ENCODE data around the gene QDPR. TPM values are rescaled to one million over a fixed set of nuclear protein-coding genes. Genes with fewer than 3 reads are reported as not detected.

The QDPR gene
- total and polyA plus RNA-seq, 4 donors: 23.4 to 45.4 (median 31.4) TPM

- DNase-seq (no peak), ATAC-seq (ENCODE audit: insufficient read depth, low FRiP score) (no peak)
- TF ChIP-seq, protein P1, sequence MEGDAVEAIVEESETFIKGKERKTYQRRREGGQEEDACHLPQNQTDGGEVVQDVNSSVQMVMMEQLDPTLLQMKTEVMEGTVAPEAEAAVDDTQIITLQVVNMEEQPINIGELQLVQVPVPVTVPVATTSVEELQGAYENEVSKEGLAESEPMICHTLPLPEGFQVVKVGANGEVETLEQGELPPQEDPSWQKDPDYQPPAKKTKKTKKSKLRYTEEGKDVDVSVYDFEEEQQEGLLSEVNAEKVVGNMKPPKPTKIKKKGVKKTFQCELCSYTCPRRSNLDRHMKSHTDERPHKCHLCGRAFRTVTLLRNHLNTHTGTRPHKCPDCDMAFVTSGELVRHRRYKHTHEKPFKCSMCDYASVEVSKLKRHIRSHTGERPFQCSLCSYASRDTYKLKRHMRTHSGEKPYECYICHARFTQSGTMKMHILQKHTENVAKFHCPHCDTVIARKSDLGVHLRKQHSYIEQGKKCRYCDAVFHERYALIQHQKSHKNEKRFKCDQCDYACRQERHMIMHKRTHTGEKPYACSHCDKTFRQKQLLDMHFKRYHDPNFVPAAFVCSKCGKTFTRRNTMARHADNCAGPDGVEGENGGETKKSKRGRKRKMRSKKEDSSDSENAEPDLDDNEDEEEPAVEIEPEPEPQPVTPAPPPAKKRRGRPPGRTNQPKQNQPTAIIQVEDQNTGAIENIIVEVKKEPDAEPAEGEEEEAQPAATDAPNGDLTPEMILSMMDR (IDR thresholded peaks at IDR 0.05; ENCODE audit: control extremely low read depth, extremely low read depth): no peak
- Histone ChIP-seq H3K27ac (ENCODE audit: low read depth in 1 of 2, low read length in 1 of 2) (no peak overlapping the region), H3K9ac (ENCODE audit: insufficient read depth in 1 of 2, low read length in 2 of 2) (no peak overlapping the region), H3K9me3 (ENCODE audit: control insufficient read depth in 4 of 4, insufficient read depth in 3 of 4, low read length in 3 of 4) (no peaks in the 10 kb centered on the region), H3K36me3 (ENCODE audit: control insufficient read depth in 4 of 4, insufficient read depth in 4 of 4, low read length in 4 of 4) (peaks cover 10 to 31% (median 23%) of the 10 kb centered on the region in 4 donors), H3K4me1 (ENCODE audit: control insufficient read depth in 5 of 5, insufficient read depth in 5 of 5, low read length in 5 of 5) (peaks cover 0 to 5% (median 0%) of the 10 kb centered on the region in 5 donors), H3K4me3 (no peak overlapping the region), H3K27me3 (ENCODE audit: control insufficient read depth in 3 of 3, insufficient read depth in 3 of 3, low read length in 2 of 3) (no peaks in the 10 kb centered on the region)
- 72 to 85% methylated on average over 8 of the region's 8 CpGs for WGBS, 2 donors
Measured at GRCh38 chr4:17489721-17490120, 22.2 kb downstream of the QDPR start.

DNA sequence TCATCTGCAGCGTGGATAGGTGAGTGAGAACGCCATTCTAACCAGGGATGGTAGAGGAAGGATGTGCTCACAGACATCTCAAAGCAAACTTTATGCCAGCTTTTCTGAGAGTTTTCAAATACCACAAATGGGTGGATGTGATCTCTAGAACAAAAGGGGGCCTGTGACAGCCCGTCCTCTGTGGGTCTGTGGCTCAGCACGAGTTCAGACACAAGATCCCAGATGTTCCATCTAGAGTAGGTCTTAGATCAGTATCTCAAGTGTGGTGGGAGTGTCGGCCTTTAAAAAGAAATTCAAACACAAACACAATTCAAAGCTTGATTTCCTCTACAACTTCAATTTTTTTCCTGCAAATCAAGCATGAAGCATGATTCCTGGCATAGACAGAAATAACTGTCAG, 22.8 kb downstream of the QDPR start:
- no peaks in the 10 kb centered on the region for H3K9me3 ChIP-seq (ENCODE audit: control insufficient read depth in 4 of 4, insufficient read depth in 3 of 4, low read length in 3 of 4)
- H3K27ac ChIP-seq (ENCODE audit: low read depth in 1 of 2, low read length in 1 of 2): no peak overlapping the region
- no peak overlapping the region for H3K4me3 ChIP-seq
- peaks cover 9 to 31% (median 23%) of the 10 kb centered on the region in 4 donors for H3K36me3 ChIP-seq (ENCODE audit: control insufficient read depth in 4 of 4, insufficient read depth in 4 of 4, low read length in 4 of 4)
- H3K9ac ChIP-seq (ENCODE audit: insufficient read depth in 1 of 2, low read length in 2 of 2): no peak overlapping the region
- 73 to 75% methylated on average over 5 of the region's 5 CpGs for WGBS, 2 donors
- peaks cover 0 to 3% (median 0%) of the 10 kb centered on the region in 5 donors for H3K4me1 ChIP-seq (ENCODE audit: control insufficient read depth in 5 of 5, insufficient read depth in 5 of 5, low read length in 5 of 5)
- no peaks in the 10 kb centered on the region for H3K27me3 ChIP-seq (ENCODE audit: control insufficient read depth in 3 of 3, insufficient read depth in 3 of 3, low read length in 2 of 3)
- ATAC-seq (ENCODE audit: insufficient read depth, low FRiP score): no peak
- TF ChIP-seq, protein P1 (IDR thresholded peaks at IDR 0.05; ENCODE audit: control extremely low read depth, extremely low read depth): no peak
- DNase-seq: no peak

GRCh38 chr4:17482716-17483115, 29.2 kb downstream of the QDPR start:
- Histone ChIP-seq H3K9me3 (ENCODE audit: control insufficient read depth in 4 of 4, insufficient read depth in 3 of 4, low read length in 3 of 4) (peaks cover 0 to 14% (median 3%) of the 10 kb centered on the region in 4 donors), H3K4me3 (no peak overlapping the region), H3K4me1 (ENCODE audit: control insufficient read depth in 5 of 5, insufficient read depth in 5 of 5, low read length in 5 of 5) (no peaks in the 10 kb centered on the region), H3K27ac (ENCODE audit: low read depth in 1 of 2, low read length in 1 of 2) (no peak overlapping the region), H3K9ac (ENCODE audit: insufficient read depth in 1 of 2, low read length in 2 of 2) (no peak overlapping the region), H3K27me3 (ENCODE audit: control insufficient read depth in 3 of 3, insufficient read depth in 3 of 3, low read length in 2 of 3) (no peaks in the 10 kb centered on the region), H3K36me3 (ENCODE audit: control insufficient read depth in 4 of 4, insufficient read depth in 4 of 4, low read length in 4 of 4) (peaks cover 7 to 19% (median 12%) of the 10 kb centered on the region in 4 donors)
- no peak for ATAC-seq (ENCODE audit: insufficient read depth, low FRiP score)
- WGBS, 2 donors: 92 to 94% methylated on average over 2 of the region's 2 CpGs
- TF ChIP-seq, protein P1 (IDR thresholded peaks at IDR 0.05; ENCODE audit: control extremely low read depth, extremely low read depth): no peak
- no peak for DNase-seq

DNA sequence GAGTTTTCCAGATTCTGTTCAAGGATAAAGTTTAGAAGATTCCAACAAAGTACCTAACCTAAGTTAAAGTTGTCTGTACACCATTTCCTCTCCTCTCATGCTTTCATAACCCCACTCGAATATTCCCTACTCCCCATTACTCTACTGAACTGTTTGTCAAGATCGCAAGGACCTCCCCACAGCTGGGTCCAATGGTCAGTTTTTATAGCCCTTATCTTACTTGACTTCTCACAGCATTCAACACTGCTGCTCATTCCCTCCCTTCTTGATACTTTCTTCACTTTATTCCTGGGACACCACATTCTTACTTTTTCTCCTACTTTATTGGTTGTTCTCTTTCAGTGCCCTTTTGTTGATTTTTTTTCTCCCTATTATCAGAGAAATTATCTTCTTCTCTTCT, 30.9 kb downstream of the QDPR start:
- TF ChIP-seq, protein P1 (IDR thresholded peaks at IDR 0.05; ENCODE audit: control extremely low read depth, extremely low read depth): no peak
- Histone ChIP-seq H3K9me3 (ENCODE audit: control insufficient read depth in 4 of 4, insufficient read depth in 3 of 4, low read length in 3 of 4) (peaks cover 0 to 14% (median 3%) of the 10 kb centered on the region in 4 donors), H3K4me1 (ENCODE audit: control insufficient read depth in 5 of 5, insufficient read depth in 5 of 5, low read length in 5 of 5) (no peaks in the 10 kb centered on the region), H3K27me3 (ENCODE audit: control insufficient read depth in 3 of 3, insufficient read depth in 3 of 3, low read length in 2 of 3) (no peaks in the 10 kb centered on the region), H3K27ac (ENCODE audit: low read depth in 1 of 2, low read length in 1 of 2) (no peak overlapping the region), H3K4me3 (no peak overlapping the region), H3K9ac (ENCODE audit: insufficient read depth in 1 of 2, low read length in 2 of 2) (no peak overlapping the region), H3K36me3 (ENCODE audit: control insufficient read depth in 4 of 4, insufficient read depth in 4 of 4, low read length in 4 of 4) (peaks cover 4 to 13% (median 8%) of the 10 kb centered on the region in 4 donors)
- DNase-seq (no peak), ATAC-seq (ENCODE audit: insufficient read depth, low FRiP score) (no peak)
- WGBS, 2 donors: 90 to 94% methylated on average over 2 of the region's 2 CpGs
